Measurements from ENCODE around the gene OTULIN.

DNA sequence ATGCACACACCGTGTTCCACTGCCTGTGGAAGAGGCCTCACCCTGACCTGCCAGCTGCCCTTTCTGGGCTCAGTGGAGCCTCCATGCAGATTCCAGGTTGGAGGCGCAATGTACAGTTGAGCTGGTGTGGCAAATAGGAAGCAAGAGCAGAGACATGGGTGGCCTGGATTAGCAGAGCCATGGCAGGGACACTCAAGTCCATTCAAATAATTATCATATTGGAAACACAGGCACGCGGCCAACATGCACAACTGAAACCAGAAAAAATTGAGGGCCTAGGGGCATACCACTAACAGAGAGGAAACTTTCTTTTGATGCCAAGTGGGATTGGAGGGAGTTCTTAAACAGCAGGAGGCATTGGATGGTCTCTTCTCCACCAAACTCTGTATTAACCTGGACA lies 47.1 kb upstream of the OTULIN start:
- TF ChIP-seq, protein P1, sequence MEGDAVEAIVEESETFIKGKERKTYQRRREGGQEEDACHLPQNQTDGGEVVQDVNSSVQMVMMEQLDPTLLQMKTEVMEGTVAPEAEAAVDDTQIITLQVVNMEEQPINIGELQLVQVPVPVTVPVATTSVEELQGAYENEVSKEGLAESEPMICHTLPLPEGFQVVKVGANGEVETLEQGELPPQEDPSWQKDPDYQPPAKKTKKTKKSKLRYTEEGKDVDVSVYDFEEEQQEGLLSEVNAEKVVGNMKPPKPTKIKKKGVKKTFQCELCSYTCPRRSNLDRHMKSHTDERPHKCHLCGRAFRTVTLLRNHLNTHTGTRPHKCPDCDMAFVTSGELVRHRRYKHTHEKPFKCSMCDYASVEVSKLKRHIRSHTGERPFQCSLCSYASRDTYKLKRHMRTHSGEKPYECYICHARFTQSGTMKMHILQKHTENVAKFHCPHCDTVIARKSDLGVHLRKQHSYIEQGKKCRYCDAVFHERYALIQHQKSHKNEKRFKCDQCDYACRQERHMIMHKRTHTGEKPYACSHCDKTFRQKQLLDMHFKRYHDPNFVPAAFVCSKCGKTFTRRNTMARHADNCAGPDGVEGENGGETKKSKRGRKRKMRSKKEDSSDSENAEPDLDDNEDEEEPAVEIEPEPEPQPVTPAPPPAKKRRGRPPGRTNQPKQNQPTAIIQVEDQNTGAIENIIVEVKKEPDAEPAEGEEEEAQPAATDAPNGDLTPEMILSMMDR (conservative IDR thresholded peaks at IDR 0.05; ENCODE audit: low read depth, low read length): no peak
- no peak for TF ChIP-seq EZH2phosphoT487 (IDR thresholded peaks at IDR 0.05; ENCODE audit: borderline replicate concordance, low read length)
